Measurements from ENCODE around the gene C17orf114.

The C17orf114 gene

DNA sequence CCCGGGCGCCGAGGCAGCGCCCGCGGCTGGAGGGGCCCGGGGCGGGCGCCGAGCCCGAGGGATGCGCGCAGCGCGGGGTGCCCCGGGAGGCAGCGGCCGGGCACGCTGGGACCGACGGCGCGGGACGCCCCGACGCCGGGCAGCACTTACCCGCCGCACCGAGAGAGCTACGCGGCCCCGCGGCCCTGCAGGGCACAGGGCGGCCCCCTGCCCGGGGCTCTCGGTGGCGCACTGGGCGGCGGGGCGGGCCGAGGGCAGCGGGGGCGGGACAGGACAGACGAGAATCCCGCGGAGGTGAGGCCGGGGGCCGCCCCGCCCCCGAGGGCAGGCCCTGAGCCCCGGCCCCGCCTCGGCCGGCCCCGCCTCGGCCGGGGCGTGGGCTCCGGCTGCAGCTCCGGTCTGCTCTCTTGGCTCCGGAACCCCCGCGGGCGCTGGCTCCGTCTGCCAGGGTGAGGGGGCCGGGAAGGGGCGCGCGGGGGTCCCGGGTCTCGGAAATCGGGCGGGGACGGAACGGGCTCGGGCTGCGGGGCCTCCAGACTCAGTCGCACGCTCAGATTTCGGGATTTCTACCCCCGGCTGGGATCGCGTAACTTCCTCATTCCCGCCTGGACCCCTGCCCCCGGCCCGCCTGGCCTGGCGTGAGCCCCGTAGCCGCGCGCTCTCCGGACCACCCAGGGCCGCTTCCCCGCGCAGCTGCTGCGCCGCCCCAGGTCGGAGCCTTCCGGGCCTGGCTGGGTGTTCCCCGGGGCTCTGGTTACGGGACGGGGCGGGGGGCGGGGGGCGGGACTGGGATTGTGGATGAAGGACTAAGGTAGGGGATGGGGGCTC is 4.9 kb upstream of the C17orf114 start, which contains the start of gene PLD2:
Gene PLD2 (plus strand): TSS at position 376 of the 828 bp plus-strand sequence. CDS start 621 bp downstream, outside the sequence.
- H3K27me3 ChIP-seq (ENCODE audit: control insufficient read depth, insufficient read depth, low read length): no peaks in the 10 kb centered on the region
- peak within 1 kb of the TSS; percentile 64 for H3K4me3 ChIP-seq (ENCODE audit: low read length)
- DNase-seq: peak; percentile 95
- H3K27ac ChIP-seq (ENCODE audit: low read length): peak within 1 kb of the TSS; percentile 24
- peaks cover 26% of the 10 kb centered on the region for H3K36me3 ChIP-seq (ENCODE audit: control insufficient read depth, insufficient read depth, low read length)
- H3K9me3 ChIP-seq (replicated peaks; ENCODE audit: control insufficient read depth, low read depth, low read length): no peaks in the 10 kb centered on the region
- H3K4me1 ChIP-seq (ENCODE audit: control insufficient read depth, insufficient read depth, low read length): peaks cover 14% of the 10 kb centered on the region
- WGBS (ENCODE audit: insufficient coverage): under 1% methylated on average over 81 of the region's 106 CpGs

DNA sequence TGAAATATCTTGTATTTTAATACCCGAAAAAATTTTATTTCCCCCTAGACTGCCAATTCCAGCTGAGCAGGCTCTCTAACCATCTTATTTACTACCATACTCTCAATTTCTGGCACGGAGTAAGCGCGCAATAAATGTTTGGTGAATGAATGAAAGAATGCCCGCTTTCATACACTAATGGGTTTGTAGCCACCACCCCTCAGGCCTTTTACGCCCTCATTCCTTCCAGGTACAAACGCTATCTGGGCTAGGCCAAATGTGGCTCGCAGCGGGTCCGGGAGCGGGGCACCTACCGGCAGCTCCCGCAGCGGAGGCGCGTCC is 4.3 kb upstream of the C17orf114 start:
- Histone ChIP-seq H3K4me1 (ENCODE audit: control insufficient read depth, insufficient read depth, low read length) (peaks cover 14% of the 10 kb centered on the region), H3K36me3 (ENCODE audit: control insufficient read depth, insufficient read depth, low read length) (peaks cover 23% of the 10 kb centered on the region), H3K9me3 (replicated peaks; ENCODE audit: control insufficient read depth, low read depth, low read length) (no peaks in the 10 kb centered on the region), H3K4me3 (ENCODE audit: low read length) (peak overlapping the region; percentile 32), H3K27me3 (ENCODE audit: control insufficient read depth, insufficient read depth, low read length) (no peaks in the 10 kb centered on the region), H3K27ac (ENCODE audit: low read length) (no peak overlapping the region)
- DNase-seq: peak; percentile 22
- 0% methylated on average over 11 of the region's 16 CpGs for WGBS (ENCODE audit: insufficient coverage)

DNA sequence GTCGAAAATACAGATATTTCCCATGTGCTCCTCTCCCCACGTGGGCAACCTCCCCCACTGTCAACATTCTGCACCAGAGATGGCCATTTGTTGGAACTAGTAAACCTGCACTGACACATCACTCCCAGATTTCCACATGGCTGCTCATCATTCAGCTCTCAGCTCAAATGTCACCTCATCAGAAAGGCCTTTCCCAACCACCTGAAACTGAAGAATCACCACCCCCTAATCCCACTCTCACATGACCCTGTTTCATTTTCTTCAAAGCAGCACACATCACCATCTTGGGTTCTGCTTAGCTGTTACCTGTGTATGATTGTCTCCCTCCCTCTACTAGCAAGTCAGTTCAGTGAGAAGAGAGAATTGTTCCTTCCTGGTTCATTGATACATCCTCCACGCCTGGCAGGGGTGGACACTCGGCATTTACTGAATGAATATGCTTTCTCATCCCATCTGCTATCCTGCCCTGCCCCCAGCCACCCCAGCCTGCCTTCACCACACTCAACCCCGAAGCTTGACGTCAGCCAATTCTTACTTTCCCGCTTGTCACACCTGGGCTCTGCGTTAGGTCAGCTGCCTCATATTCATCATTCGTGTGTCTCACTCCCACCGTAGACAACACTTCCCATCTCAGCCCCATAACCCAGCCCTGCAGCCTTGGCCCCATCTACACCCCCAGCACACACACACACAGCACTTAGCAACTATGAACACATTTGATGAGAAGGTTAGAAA is 1.5 kb downstream of the C17orf114 start:
- Histone ChIP-seq H3K4me1 (ENCODE audit: control insufficient read depth, insufficient read depth, low read length) (peaks cover 9% of the 10 kb centered on the region), H3K27ac (ENCODE audit: low read length) (no peak overlapping the region), H3K27me3 (ENCODE audit: control insufficient read depth, insufficient read depth, low read length) (no peaks in the 10 kb centered on the region), H3K9me3 (replicated peaks; ENCODE audit: control insufficient read depth, low read depth, low read length) (no peaks in the 10 kb centered on the region), H3K4me3 (ENCODE audit: low read length) (no peak overlapping the region), H3K36me3 (ENCODE audit: control insufficient read depth, insufficient read depth, low read length) (peaks cover 27% of the 10 kb centered on the region)
- no peak for DNase-seq
- 71% methylated on average over 8 of the region's 10 CpGs for WGBS (ENCODE audit: insufficient coverage)

DNA sequence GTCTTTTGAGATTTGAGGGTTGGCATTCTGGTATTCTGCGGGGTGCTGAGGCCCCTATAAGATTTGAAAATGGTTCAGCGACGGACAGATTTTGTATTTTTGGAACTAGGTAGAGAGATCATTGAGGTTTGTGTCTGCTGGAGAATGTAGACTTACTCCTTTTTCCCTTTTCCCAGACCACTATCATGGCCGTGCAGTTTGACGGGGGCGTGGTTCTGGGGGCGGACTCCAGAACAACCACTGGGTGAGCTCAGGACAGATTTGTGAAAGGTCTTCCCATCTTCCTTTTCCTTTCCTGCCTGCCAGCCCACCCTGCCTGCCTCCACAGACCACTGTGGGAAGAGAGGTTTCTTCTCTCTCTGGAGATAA is 5.6 kb downstream of the C17orf114 start:
- Histone ChIP-seq H3K9me3 (replicated peaks; ENCODE audit: control insufficient read depth, low read depth, low read length) (no peaks in the 10 kb centered on the region), H3K27ac (ENCODE audit: low read length) (peak overlapping the region; percentile 78), H3K27me3 (ENCODE audit: control insufficient read depth, insufficient read depth, low read length) (no peaks in the 10 kb centered on the region), H3K36me3 (ENCODE audit: control insufficient read depth, insufficient read depth, low read length) (peaks cover 27% of the 10 kb centered on the region), H3K4me3 (ENCODE audit: low read length) (peak overlapping the region; percentile 73), H3K4me1 (ENCODE audit: control insufficient read depth, insufficient read depth, low read length) (peaks cover 12% of the 10 kb centered on the region)
- WGBS (ENCODE audit: insufficient coverage): 14% methylated on average over 1 of the region's 7 CpGs
- DNase-seq: peak; percentile 40

DNA sequence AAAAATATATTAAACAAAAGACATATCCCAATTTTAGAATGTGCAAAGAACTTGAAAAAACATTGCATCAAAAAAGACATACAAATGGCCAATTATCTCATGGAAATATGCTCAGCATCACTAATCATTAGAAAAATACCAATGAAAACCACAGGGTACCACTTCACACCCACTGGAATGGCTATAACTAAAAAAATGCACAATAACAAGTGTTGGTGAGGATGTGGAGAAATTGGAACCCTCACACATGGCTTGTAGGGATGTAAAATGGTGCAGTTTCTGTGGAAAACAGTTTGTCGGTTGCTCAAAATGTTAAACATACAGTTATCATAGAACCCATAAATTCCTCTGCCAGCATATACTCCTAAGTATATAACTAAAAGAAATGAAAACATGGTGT is 7.0 kb downstream of the C17orf114 start:
- peaks cover 22% of the 10 kb centered on the region for H3K36me3 ChIP-seq (ENCODE audit: control insufficient read depth, insufficient read depth, low read length)
- no peak overlapping the region for H3K4me3 ChIP-seq (ENCODE audit: low read length)
- no peak for DNase-seq
- no peaks in the 10 kb centered on the region for H3K27me3 ChIP-seq (ENCODE audit: control insufficient read depth, insufficient read depth, low read length)
- H3K4me1 ChIP-seq (ENCODE audit: control insufficient read depth, insufficient read depth, low read length): peaks cover 17% of the 10 kb centered on the region
- no peaks in the 10 kb centered on the region for H3K9me3 ChIP-seq (replicated peaks; ENCODE audit: control insufficient read depth, low read depth, low read length)
- no CpG with 5 or more reads among the region's 1 CpG for WGBS (ENCODE audit: insufficient coverage)
- no peak overlapping the region for H3K27ac ChIP-seq (ENCODE audit: low read length)

DNA sequence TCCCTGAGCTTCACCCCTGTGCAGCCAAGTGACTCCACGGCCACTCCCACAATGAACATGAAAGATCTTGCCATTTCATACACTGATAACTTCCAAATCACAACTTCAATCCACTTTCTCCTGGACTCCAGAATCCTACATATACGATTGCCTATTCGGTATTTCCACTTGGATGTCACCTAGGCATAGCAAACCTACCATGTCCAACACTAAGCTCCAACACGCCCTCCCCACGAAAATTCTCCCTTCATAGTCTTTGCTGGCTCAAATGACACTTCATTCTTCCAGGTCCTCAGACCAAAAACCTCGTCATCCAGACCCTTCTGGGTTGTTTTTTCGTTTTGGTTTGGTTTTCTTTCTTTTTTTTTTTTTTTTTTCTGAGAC is 11.4 kb downstream of the C17orf114 start:
- H3K36me3 ChIP-seq (ENCODE audit: control insufficient read depth, insufficient read depth, low read length): no peaks in the 10 kb centered on the region
- H3K9me3 ChIP-seq (replicated peaks; ENCODE audit: control insufficient read depth, low read depth, low read length): no peaks in the 10 kb centered on the region
- H3K27ac ChIP-seq (ENCODE audit: low read length): peak overlapping the region; percentile 93
- 71% methylated on average over 2 of the region's 7 CpGs for WGBS (ENCODE audit: insufficient coverage)
- H3K4me1 ChIP-seq (ENCODE audit: control insufficient read depth, insufficient read depth, low read length): peaks cover 30% of the 10 kb centered on the region
- peaks cover 24% of the 10 kb centered on the region for H3K27me3 ChIP-seq (ENCODE audit: control insufficient read depth, insufficient read depth, low read length)
- H3K4me3 ChIP-seq (ENCODE audit: low read length): peak overlapping the region; percentile 72
- DNase-seq: no peak

DNA sequence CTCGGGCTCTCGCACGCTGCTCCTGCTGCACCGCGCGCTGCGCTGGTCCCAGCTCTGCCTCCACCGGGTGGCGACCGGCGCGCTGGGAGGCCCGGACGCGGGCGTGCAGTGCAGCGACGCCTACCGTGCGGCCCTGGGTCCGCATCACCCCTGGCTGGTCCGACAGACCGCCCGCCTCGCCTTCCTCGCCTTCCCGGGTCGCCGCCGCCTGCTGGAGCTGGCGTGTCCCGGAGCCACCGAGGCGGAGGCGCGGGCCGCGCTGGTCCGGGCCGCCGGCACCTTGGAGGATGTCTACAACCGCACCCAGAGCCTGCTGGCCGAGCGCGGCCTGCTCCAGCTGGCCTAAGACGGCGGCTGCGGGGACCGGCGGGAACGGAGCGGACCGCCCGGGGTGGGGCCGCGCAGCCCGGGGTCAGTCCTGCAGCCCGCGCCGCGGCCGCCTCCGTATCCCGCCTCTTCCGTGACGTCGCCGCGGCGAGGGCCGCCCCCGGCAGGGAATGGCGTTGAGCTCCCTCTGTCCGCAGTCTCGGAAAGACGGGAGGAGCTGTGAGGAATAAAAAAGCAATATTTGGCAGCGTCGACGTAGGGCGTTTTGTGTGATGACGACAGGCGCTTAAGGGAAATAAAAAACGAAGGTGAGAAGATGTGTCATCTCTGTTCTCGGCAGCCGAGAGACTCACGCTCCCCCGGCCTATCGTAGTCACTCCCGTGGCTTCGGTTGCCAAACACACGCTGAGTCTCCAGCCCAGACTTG is 12.0 kb downstream of the C17orf114 start:
- H3K4me3 ChIP-seq (ENCODE audit: low read length): peak overlapping the region; percentile 72
- peak; percentile 96 for DNase-seq
- H3K27me3 ChIP-seq (ENCODE audit: control insufficient read depth, insufficient read depth, low read length): peaks cover 30% of the 10 kb centered on the region
- peaks cover 34% of the 10 kb centered on the region for H3K4me1 ChIP-seq (ENCODE audit: control insufficient read depth, insufficient read depth, low read length)
- no peaks in the 10 kb centered on the region for H3K36me3 ChIP-seq (ENCODE audit: control insufficient read depth, insufficient read depth, low read length)
- WGBS (ENCODE audit: insufficient coverage): under 1% methylated on average over 85 of the region's 91 CpGs
- H3K27ac ChIP-seq (ENCODE audit: low read length): peak overlapping the region; percentile 93
- no peaks in the 10 kb centered on the region for H3K9me3 ChIP-seq (replicated peaks; ENCODE audit: control insufficient read depth, low read depth, low read length)

DNA sequence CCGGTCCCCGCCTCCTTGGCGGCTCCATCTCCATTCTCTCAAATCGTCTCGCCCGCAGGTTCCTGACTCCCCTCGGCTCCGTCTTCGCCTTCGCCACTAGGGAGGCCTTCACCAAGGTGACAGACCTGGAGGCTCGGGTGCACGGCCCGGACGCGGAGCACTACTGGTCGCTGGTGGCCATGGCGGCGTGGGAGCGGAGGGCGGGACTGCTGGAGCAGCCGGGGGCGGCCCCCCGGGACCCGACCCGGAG is 12.5 kb downstream of the C17orf114 start:
- DNase-seq: no peak
- under 1% methylated on average over 24 of the region's 25 CpGs for WGBS (ENCODE audit: insufficient coverage)
- Histone ChIP-seq H3K36me3 (ENCODE audit: control insufficient read depth, insufficient read depth, low read length) (no peaks in the 10 kb centered on the region), H3K27me3 (ENCODE audit: control insufficient read depth, insufficient read depth, low read length) (peaks cover 35% of the 10 kb centered on the region), H3K9me3 (replicated peaks; ENCODE audit: control insufficient read depth, low read depth, low read length) (no peaks in the 10 kb centered on the region), H3K27ac (ENCODE audit: low read length) (no peak overlapping the region), H3K4me1 (ENCODE audit: control insufficient read depth, insufficient read depth, low read length) (peaks cover 35% of the 10 kb centered on the region), H3K4me3 (ENCODE audit: low read length) (peak overlapping the region; percentile 72)

DNA sequence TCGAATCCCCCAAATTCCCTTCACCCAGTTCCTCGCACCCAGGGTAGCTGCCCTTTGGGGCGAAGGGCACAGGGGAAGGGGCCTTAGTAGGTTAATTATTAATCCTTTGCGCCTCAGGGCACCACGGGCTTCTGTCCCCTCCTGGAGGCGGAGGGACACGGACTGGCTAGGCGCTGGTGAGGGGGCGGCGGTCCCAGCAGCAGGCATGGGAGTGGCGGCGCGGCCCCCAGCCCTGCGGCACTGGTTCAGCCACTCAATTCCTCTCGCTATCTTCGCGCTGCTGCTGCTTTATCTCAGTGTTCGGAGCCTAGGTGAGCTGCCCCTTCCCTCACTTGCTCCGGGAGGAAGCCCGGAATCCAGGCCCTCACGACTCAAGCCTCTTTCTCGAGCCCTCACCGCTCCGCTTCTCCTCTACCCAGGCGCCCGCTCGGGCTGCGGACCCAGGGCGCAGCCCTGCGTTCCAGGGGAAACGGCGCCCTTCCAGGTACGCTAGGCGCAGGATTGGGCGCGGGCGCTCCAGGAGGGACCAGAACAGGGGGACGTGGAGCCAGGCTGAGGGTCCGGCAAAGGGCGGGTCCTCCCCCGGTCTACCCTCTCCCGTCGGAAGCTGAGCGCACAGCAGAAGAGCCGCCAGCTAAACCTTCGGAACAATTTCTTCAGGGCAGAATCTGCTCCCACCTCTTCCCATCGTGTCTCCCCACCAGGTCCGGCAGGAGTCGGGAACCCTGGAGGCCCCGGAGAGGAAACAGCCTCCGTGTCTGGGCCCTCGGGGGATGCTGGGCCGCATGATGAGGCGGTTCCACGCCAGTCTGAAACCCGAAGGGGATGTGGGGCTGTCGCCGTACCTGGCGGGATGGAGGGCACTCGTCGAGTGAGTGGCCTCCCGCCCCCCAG is 13.1 kb downstream of the C17orf114 start, which contains the start of gene GLTPD2:
Gene GLTPD2 (plus strand): TSS at position 158 of the 894 bp plus-strand sequence. CDS start 48 bp downstream, at position 206.
- Histone ChIP-seq H3K27me3 (ENCODE audit: control insufficient read depth, insufficient read depth, low read length) (peaks cover 40% of the 10 kb centered on the region), H3K4me3 (ENCODE audit: low read length) (peak within 1 kb of the TSS; percentile 72), H3K9me3 (replicated peaks; ENCODE audit: control insufficient read depth, low read depth, low read length) (no peaks in the 10 kb centered on the region), H3K36me3 (ENCODE audit: control insufficient read depth, insufficient read depth, low read length) (no peaks in the 10 kb centered on the region), H3K4me1 (ENCODE audit: control insufficient read depth, insufficient read depth, low read length) (peaks cover 35% of the 10 kb centered on the region), H3K27ac (ENCODE audit: low read length) (peak within 1 kb of the TSS; percentile 35)
- WGBS (ENCODE audit: insufficient coverage): 25% methylated on average over 43 of the region's 62 CpGs
- DNase-seq: no peak

All from muscle of leg (tissue), 3 donors.